Measurements from ENCODE around the gene EYA3. TPM values are rescaled to one million over a fixed set of nuclear protein-coding genes. Genes with fewer than 3 reads are reported as not detected.

The EYA3 gene
- total and polyA plus RNA-seq, 2 of the 8 experiments (the other 6 are each of a cell fraction or from before 2014, with no cell fraction given), result 15.0 to 33.9 TPM

DNA sequence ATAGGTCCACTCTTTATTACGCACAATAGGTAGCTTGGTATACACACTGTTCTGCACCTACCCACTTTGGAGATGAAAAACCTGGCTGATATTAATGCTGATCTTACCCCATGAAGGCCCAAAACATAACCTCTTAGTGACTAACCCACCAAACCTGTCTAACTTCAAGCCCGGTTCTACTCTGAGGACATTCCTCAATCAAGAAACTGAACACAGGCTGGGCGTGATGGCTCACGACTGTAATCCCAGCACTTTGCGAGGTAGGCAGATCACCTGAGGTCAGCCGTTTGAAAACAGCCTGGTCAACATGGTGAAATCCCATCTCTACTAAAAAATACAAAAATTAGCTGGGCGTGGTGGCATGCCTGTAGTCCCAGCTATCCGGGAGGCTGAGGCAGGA lies 50.5 kb downstream of the EYA3 start:
- H3K18ac ChIP-seq (ENCODE audit: extremely low read depth, low read length), result no peak overlapping the region
- no peak for DNase-seq (ENCODE audit: low read depth in 1 of 2, low spot score in 2 of 2)
- ChIA-PET CTCF (ENCODE audit: partially characterized antibody) (interaction anchor here (0.6 to 1.6 kb wide), 3 partner anchors 16 to 171 kb away, joined by 3 to 4 read pairs (median 3); no protein-coding TSS in a partner anchor), POLR2A (ENCODE audit: partially characterized antibody) (interaction anchor here (0.8 kb wide), 1 partner anchor 199 kb away, joined by 3 read pairs; no protein-coding TSS in a partner anchor)
- H3K79me1 ChIP-seq (ENCODE audit: low read depth, low read length), result no peaks in the 10 kb centered on the region
- no peak overlapping the region for H3K4ac ChIP-seq (replicated peaks; ENCODE audit: insufficient read length, low read depth, low read length)
- no peak overlapping the region for H2BK5ac ChIP-seq (ENCODE audit: low read depth, low read length)
- no peak overlapping the region for H3K23ac ChIP-seq (ENCODE audit: insufficient read length)
- WGBS, 2 experiments (ENCODE audit: extremely low coverage in 1 of 2, insufficient coverage in 1 of 2, insufficient read length in 1 of 2, insufficient replicate concordance in 2 of 2, low coverage in 1 of 2, low lambda C conversion rate in 2 of 2, missing lambda C conversion rate in 1 of 2), result 92% methylated on average over 8 of the region's 8 CpGs; no CpG with 5 or more reads in 1 of the 2 experiments
- FAIRE-seq, result no peak
- H2AK5ac ChIP-seq (ENCODE audit: low read depth, low read length), result no peak overlapping the region
- no peak overlapping the region for H2BK15ac ChIP-seq (ENCODE audit: low read length)
- H4K8ac ChIP-seq (ENCODE audit: extremely low read depth, insufficient read depth, low read length), result no peak overlapping the region
- no peaks in the 10 kb centered on the region for H3K27me3 ChIP-seq (replicated peaks in 1 of 4; ENCODE audit: control insufficient read depth in 3 of 4, extremely low read depth in 1 of 4, insufficient read depth in 3 of 4, low read length in 3 of 4)
- no peak overlapping the region for H2BK120ac ChIP-seq (replicated peaks; ENCODE audit: low read depth, low read length)
- H2BK20ac ChIP-seq (ENCODE audit: low read length), result no peak overlapping the region
- no peak overlapping the region for H3K4me3 ChIP-seq (ENCODE audit: extremely low read depth in 1 of 4, insufficient read depth in 2 of 4, low read depth in 3 of 4, low read length in 4 of 4)
- H3K4me2 ChIP-seq (ENCODE audit: insufficient read depth in 1 of 2, low read depth in 2 of 2, low read length in 2 of 2), result no peak overlapping the region
- H2AFZ ChIP-seq (ENCODE audit: low read length), result no peak overlapping the region
- no peaks in the 10 kb centered on the region for H3K4me1 ChIP-seq (replicated peaks in 1 of 4; ENCODE audit: control insufficient read depth in 3 of 4, insufficient read depth in 4 of 4, low read length in 3 of 4)
- H3K79me2 ChIP-seq (ENCODE audit: control insufficient read depth in 1 of 2, insufficient read depth in 2 of 2, low read length in 2 of 2), result no peaks in the 10 kb centered on the region
- H2BK12ac ChIP-seq (ENCODE audit: low read depth, low read length), result no peak overlapping the region
- H3K56ac ChIP-seq (replicated peaks; ENCODE audit: insufficient read length, low read depth, low read length), result no peak overlapping the region
- no peak overlapping the region for H3K27ac ChIP-seq (ENCODE audit: low read depth, low read length)
- H3K9me3 ChIP-seq (ENCODE audit: insufficient read depth in 2 of 2, low read depth in 1 of 2, low read length in 1 of 2), result no peaks in the 10 kb centered on the region
- H3K14ac ChIP-seq (ENCODE audit: insufficient read length), result no peak overlapping the region
- H4K20me1 ChIP-seq (replicated peaks in 1 of 2; ENCODE audit: control insufficient read depth in 1 of 2, insufficient read depth in 2 of 2, low read length in 2 of 2), result no peaks in the 10 kb centered on the region
- no peak overlapping the region for H4K5ac ChIP-seq (ENCODE audit: insufficient read length, low read depth, low read length)
- H3K23me2 ChIP-seq (ENCODE audit: low read depth, low read length), result no peaks in the 10 kb centered on the region
- no peak overlapping the region for H3K9ac ChIP-seq (replicated peaks in 1 of 4; ENCODE audit: extremely low read depth in 1 of 4, low read depth in 3 of 4, low read length in 3 of 4)
- H4K91ac ChIP-seq (replicated peaks; ENCODE audit: insufficient read length, low read length), result no peak overlapping the region
- peaks cover 0 to 15% (median 2%) of the 10 kb centered on the region in 4 experiments; a peak in 5 of 8 replicates for H3K36me3 ChIP-seq (ENCODE audit: control insufficient read depth in 2 of 4, insufficient read depth in 4 of 4, low read length in 3 of 4)
- TF ChIP-seq ZNF274 (IDR thresholded peaks at IDR 0.05; ENCODE audit: borderline replicate concordance, extremely low read depth, low read length) (no peak), RNF2 (IDR thresholded peaks at IDR 0.05; ENCODE audit: borderline replicate concordance, low read depth, low read length, missing control alignments, poor library complexity, severe bottlenecking) (no peak), SP4 (IDR thresholded peaks at IDR 0.05; ENCODE audit: low read length) (no peak), HDAC2 (IDR thresholded peaks at IDR 0.05; ENCODE audit: borderline replicate concordance in 1 of 2, low read depth in 2 of 2, low read length in 2 of 2) (no peak), GTF2F1 (IDR thresholded peaks at IDR 0.05; ENCODE audit: borderline replicate concordance, low read depth, low read length) (no peak), JUND (IDR thresholded peaks at IDR 0.05; ENCODE audit: low read length) (no peak), EZH2 (IDR thresholded peaks at IDR 0.05; ENCODE audit: low read depth, low read length, severe bottlenecking) (no peak), FOSL1 (IDR thresholded peaks at IDR 0.05; ENCODE audit: insufficient read depth, low read depth, low read length) (no peak), KDM1A (IDR thresholded peaks at IDR 0.05; ENCODE audit: borderline replicate concordance, low read length) (no peak), BACH1 (IDR thresholded peaks at IDR 0.05; ENCODE audit: low read length) (no peak), PHF8 (conservative IDR thresholded peaks at IDR 0.05; ENCODE audit: low read depth, low read length) (no peak)
- TF ChIP-seq, protein P1, sequence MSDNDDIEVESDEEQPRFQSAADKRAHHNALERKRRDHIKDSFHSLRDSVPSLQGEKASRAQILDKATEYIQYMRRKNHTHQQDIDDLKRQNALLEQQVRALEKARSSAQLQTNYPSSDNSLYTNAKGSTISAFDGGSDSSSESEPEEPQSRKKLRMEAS (IDR thresholded peaks at IDR 0.05), result no peak
- TF ChIP-seq, protein P2, sequence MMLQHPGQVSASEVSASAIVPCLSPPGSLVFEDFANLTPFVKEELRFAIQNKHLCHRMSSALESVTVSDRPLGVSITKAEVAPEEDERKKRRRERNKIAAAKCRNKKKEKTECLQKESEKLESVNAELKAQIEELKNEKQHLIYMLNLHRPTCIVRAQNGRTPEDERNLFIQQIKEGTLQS (IDR thresholded peaks at IDR 0.05; ENCODE audit: insufficient read depth, low read depth, low read length), result no peak

All from H1 (cell line).